Body of pancreas (tissue), 4 donors: Measurements from ENCODE around the gene RGS6. TPM values are rescaled to one million over a fixed set of nuclear protein-coding genes. Genes with fewer than 3 reads are reported as not detected.

Experiments
- ATAC-seq: fragments of 150-250 bp; one replicate; pipeline ENCODE4 v1.9.1; 2016
- DNase-seq, 4 donors: peaks; one replicate each; pipeline ENCODE4 v3.0.0-alpha.2; 2019
- H3K27ac ChIP-seq, 4 donors: fragments of 200-600 bp; sonication (generic); 1 replicate in 3 of 4; 2 replicates in 1 of 4; pipeline versions ENCODE4 v1.5.1 to v1.6.1; 2016 to 2019; ENCODE audit warnings: mild to moderate bottlenecking in 1 of 4, mixed read lengths in 1 of 4, moderate library complexity in 1 of 4
- H3K27me3 ChIP-seq, 2 donors: fragments of 200-600 bp; sonication (generic); one replicate each; pipeline ENCODE4 v1.6.0; 2016; ENCODE audit warnings: mild to moderate bottlenecking in 1 of 2
- H3K36me3 ChIP-seq, 2 donors: fragments of 200-600 bp; sonication (generic); replicated peaks in 1 of 2; 2 replicates each; pipeline ENCODE4 v1.5.1; 2016; ENCODE audit warnings: low read depth in 2 of 2; ENCODE audit not compliant: insufficient read depth in 1 of 2
- H3K4me1 ChIP-seq: fragments of 200-600 bp; sonication (generic); one replicate; pipeline ENCODE4 v1.6.0; 2016
- H3K4me3 ChIP-seq, 2 donors: fragments of 200-600 bp; sonication (generic); 1 replicate in 1 of 2; 2 replicates in 1 of 2; pipeline ENCODE4 v1.5.1; 2016 to 2019
- H3K9me3 ChIP-seq, 3 donors: fragments of 200-600 bp; sonication (generic); 1 replicate in 2 of 3; 2 replicates in 1 of 3; pipeline ENCODE4 v1.5.1; 2016
- POLR2A ChIP-seq, 3 donors: fragments of 450-650 bp; IDR thresholded peaks; one replicate each; pipeline ENCODE4 v1.6.1; 2016; ENCODE audit warnings: antibody characterized with exemption in 3 of 3, mild to moderate bottlenecking in 2 of 3
- WGBS, 2 donors: methylation state at CpG; one replicate each; pipeline ENCODE4 v1.1.5; 2017; 5-methylcytosine and 5-hydroxymethylcytosine counted together
- intact Hi-C: fragments of 100-400 bp; cut with DNase I; formaldehyde crosslinking; loops from one replicate; pipeline ENCODE4 v1.15.1; 2023
- total RNA-seq, 2 donors: library from RNA; depleted of rRNA; stranded (reverse); fragments of >200 nt; gene quantifications; one replicate each; pipeline ENCODE4 v1.1.0, GENCODE V29; 2016
- TF ChIP-seq, protein P1 (sequence below), 7 experiments: fragments of 450-650 bp in 4 of 7; fragments of 200-600 bp in 3 of 7; sonication (generic) in 3 of 7; IDR thresholded peaks; one replicate each; pipeline ENCODE4 v1.5.1; 2016 to 2019; ENCODE audit warnings: antibody characterized with exemption in 7 of 7

Gene RGS6
- total RNA-seq, 2 donors from 2014 or later: 0.26 to 1.3 TPM

DNA sequence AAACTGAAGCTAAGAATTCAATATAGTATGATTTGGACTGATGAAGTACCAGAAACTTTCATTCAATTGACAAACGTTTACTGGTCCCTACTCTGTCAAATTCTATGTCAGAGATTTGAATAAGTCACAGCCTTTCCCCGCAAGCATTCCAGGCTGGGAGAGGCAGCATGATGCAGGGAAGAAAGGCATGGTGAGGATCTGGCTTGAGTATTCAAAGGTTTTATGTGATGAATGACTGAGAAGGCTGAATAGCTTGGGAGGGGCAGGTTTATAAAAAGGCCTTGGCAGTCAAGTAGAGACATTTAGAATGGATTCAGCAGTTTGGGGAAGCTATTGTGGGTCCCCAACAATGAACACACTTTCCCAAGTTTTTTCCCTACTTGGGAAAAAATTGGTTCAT, 529.8 kb downstream of the RGS6 start:
- intact Hi-C loops: no loop called here
- no peak for ATAC-seq
- Histone ChIP-seq H3K36me3 (no peaks in the 10 kb centered on the region), H3K9me3 (peaks cover 0 to 9% (median 0%) of the 10 kb centered on the region in 3 donors), H3K4me3 (no peak overlapping the region), H3K27ac (no peak overlapping the region), H3K27me3 (no peaks in the 10 kb centered on the region), H3K4me1 (no peaks in the 10 kb centered on the region)
- TF ChIP-seq, protein P1, sequence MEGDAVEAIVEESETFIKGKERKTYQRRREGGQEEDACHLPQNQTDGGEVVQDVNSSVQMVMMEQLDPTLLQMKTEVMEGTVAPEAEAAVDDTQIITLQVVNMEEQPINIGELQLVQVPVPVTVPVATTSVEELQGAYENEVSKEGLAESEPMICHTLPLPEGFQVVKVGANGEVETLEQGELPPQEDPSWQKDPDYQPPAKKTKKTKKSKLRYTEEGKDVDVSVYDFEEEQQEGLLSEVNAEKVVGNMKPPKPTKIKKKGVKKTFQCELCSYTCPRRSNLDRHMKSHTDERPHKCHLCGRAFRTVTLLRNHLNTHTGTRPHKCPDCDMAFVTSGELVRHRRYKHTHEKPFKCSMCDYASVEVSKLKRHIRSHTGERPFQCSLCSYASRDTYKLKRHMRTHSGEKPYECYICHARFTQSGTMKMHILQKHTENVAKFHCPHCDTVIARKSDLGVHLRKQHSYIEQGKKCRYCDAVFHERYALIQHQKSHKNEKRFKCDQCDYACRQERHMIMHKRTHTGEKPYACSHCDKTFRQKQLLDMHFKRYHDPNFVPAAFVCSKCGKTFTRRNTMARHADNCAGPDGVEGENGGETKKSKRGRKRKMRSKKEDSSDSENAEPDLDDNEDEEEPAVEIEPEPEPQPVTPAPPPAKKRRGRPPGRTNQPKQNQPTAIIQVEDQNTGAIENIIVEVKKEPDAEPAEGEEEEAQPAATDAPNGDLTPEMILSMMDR (IDR thresholded peaks at IDR 0.05): no peak
- TF ChIP-seq POLR2A (IDR thresholded peaks at IDR 0.05): no peak
- WGBS, 2 donors: 47 to 63% methylated on average over 2 of the region's 2 CpGs
- DNase-seq: no peak

DNA sequence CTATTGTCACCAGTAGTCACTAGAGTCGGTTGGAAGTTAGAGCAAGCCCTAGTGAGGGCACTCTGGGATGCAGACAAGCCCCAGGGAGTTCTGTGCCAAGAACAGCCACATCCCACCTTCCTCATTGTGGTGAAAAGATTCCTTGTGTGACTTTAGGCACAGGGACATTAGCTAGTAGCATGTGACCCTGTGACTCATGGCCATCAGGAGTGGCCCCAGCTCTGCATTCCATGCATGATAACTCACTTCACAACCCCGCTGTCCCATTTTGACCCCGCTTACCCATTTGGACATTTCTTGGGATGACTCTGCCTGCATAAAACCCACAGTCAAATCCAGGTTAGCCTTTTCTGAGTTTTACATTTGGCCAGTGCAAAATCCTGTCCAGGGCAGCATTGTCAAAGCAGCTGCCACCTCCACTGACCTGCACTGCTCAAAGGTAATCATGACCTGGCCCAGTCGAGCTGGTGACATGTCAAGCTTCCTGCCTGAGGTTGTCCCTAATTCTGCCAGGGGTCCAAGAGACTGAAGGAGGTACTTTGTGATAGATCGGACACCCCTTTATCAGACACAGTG, 531.1 kb downstream of the RGS6 start:
- Histone ChIP-seq H3K9me3 (peaks cover 0 to 9% (median 0%) of the 10 kb centered on the region in 3 donors), H3K27ac (no peak overlapping the region), H3K4me1 (no peaks in the 10 kb centered on the region), H3K36me3 (no peaks in the 10 kb centered on the region), H3K4me3 (no peak overlapping the region), H3K27me3 (no peaks in the 10 kb centered on the region)
- 69 to 72% methylated on average over 5 of the region's 5 CpGs for WGBS, 2 donors
- ATAC-seq (no peak), DNase-seq (no peak)
- intact Hi-C loops: no loop called here
- TF ChIP-seq POLR2A (IDR thresholded peaks at IDR 0.05): no peak
- TF ChIP-seq, protein P1 (IDR thresholded peaks at IDR 0.05): no peak

DNA sequence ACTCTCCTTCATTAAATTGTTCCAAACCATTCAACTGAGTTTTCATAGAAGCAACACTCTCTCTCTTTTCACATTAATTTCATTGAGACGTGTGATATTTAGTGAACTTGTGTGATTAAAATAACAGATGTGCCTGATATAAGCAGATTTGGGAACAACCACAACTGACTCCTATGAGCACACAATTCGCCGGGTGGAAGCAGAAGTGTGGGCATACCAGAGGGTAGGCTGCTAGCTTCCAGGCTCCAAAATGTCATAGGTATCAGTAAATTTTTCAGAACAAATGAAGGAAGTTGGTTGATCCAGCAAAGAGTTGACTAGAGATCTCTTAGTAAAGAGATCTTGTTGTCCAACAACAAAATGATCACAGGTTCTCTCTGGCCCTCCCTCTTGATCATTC, 532.0 kb downstream of the RGS6 start:
- Histone ChIP-seq H3K27ac (no peak overlapping the region), H3K4me1 (no peaks in the 10 kb centered on the region), H3K36me3 (no peaks in the 10 kb centered on the region), H3K4me3 (no peak overlapping the region), H3K9me3 (peaks cover 0 to 9% (median 0%) of the 10 kb centered on the region in 3 donors), H3K27me3 (no peaks in the 10 kb centered on the region)
- no peak for ATAC-seq
- no peak for DNase-seq
- intact Hi-C loops: no loop called here
- TF ChIP-seq, protein P1 (IDR thresholded peaks at IDR 0.05): no peak
- no peak for TF ChIP-seq POLR2A (IDR thresholded peaks at IDR 0.05)
- 54 to 73% methylated on average over 3 of the region's 3 CpGs for WGBS, 2 donors

DNA sequence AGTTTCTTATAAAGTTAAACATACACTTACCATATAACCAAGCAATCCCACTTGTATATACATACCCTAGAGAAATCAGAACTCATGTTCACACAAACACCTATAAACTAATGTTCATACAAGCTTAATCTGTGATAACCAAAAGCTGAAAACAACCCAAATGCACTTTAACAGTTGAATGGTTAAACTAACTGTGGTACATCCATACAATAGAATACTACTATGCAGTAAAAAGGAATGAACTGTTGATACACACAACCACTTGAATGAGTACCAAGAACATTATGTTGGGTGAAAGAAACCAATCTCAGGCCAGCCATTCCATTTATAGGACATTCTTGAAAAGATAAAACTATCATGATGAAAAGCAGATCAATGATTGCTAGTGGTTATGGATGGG, 534.1 kb downstream of the RGS6 start:
- Histone ChIP-seq H3K4me1 (no peaks in the 10 kb centered on the region), H3K27me3 (no peaks in the 10 kb centered on the region), H3K9me3 (peaks cover 0 to 9% (median 0%) of the 10 kb centered on the region in 3 donors), H3K36me3 (no peaks in the 10 kb centered on the region), H3K27ac (no peak overlapping the region), H3K4me3 (no peak overlapping the region)
- TF ChIP-seq POLR2A (IDR thresholded peaks at IDR 0.05): no peak
- TF ChIP-seq, protein P1 (IDR thresholded peaks at IDR 0.05): no peak
- intact Hi-C loops: no loop called here
- ATAC-seq (no peak), DNase-seq (no peak)

DNA sequence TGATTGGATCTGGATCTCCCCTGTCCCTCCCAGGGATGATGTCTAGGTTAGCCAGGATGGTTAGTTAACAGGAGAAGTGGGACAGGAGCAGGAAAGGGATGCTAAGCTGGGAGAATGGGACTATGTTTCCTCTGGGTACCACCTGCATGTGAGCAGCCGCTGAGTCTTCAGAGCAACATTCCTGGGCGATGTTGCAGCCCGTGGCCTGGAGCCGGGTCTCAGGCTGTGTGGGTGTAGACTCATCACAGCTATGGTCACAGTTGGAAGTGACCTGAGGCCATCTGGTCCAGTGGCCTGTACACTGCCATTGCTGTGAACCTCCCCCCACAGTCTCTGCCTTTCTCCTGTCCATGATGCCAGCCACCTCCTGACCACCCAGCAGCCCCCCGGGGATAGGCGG, 539.1 kb downstream of the RGS6 start:
- peaks cover 0 to 3% (median 0%) of the 10 kb centered on the region in 3 donors for H3K9me3 ChIP-seq
- TF ChIP-seq, protein P1 (IDR thresholded peaks at IDR 0.05): no peak
- no peak for TF ChIP-seq POLR2A (IDR thresholded peaks at IDR 0.05)
- no peak overlapping the region for H3K27ac ChIP-seq
- no peaks in the 10 kb centered on the region for H3K27me3 ChIP-seq
- no peaks in the 10 kb centered on the region for H3K36me3 ChIP-seq
- intact Hi-C loops: no loop called here
- WGBS, 2 donors: 85 to 97% methylated on average over 4 to 6 of the region's 6 CpGs
- H3K4me3 ChIP-seq: no peak overlapping the region
- no peaks in the 10 kb centered on the region for H3K4me1 ChIP-seq
- ATAC-seq: no peak
- DNase-seq: no peak
